SK-MEL-5 (cell line): ENCODE data around the gene MYH14. TPM values are rescaled to one million over a fixed set of nuclear protein-coding genes. Genes with fewer than 3 reads are reported as not detected.

Experiments used
- DNase-seq: peaks from one replicate; pipeline ENCODE4 v3.0.0-alpha.2; 2016; ENCODE audit warnings: low read depth, low spot score
- in situ Hi-C: cut with HindIII; loops from 2 replicates; pipeline ENCODE4 v1.10.0; 2016; ENCODE audit warnings: low sequenced_read_pairs, high pct_unique_total_duplicates, low pct_unique_long_range_greater_than_20kb
- polyA plus RNA-seq, 2 experiments: library from polyadenylated mRNA; depleted of rRNA; stranded (reverse); fragments of >200 nt; gene quantifications; 2 replicates each; pipeline ENCODE4 v1.2.3, GENCODE V29; 2015
- total RNA-seq: library from RNA; depleted of rRNA; stranded (reverse); fragments of >200 nt; shearing (Covaris generic); gene quantifications from 2 replicates; pipeline ENCODE4 v1.2.3, GENCODE V29; 2014; rRNA removed

MYH14 gene
- 15.1 and 22.2 TPM in 2 replicates for total RNA-seq
- polyA plus RNA-seq (2015; cell fraction: cytosol; rRNA removed), result 27.5 and 32.4 TPM in 2 replicates
- 8.9 and 10.0 TPM in 2 replicates for polyA plus RNA-seq (2015; cell fraction: nucleus; rRNA removed)

GRCh38 chr19:50203281-50204080 lies at the start of gene MYH14:
TSS of gene MYH14 (plus strand) at chr19:50203622. CDS start at chr19:50210366, 6,744 bp downstream.
- DNase-seq, result peak; percentile 97

GRCh38 chr19:50154529-50154928 lies 48.9 kb upstream of the MYH14 start:
- DNase-seq, result no peak
- in situ Hi-C loops, result no loop called here

More at GRCh38 chr19:50203281-50204080, at the start of gene MYH14:
- in situ Hi-C loops, result no loop called here

GRCh38 chr19:50155520-50156109 lies 47.8 kb upstream of the MYH14 start:
- DNase-seq, result peak; percentile 37
- in situ Hi-C loops, result no loop called here

GRCh38 chr19:50158577-50158976 lies 44.8 kb upstream of the MYH14 start:
- DNase-seq, result peak; percentile 28
- in situ Hi-C loops, result no loop called here

GRCh38 chr19:50159078-50159477 lies 44.3 kb upstream of the MYH14 start:
- in situ Hi-C loops, result no loop called here
- no peak for DNase-seq

GRCh38 chr19:50162988-50163387 lies 40.4 kb upstream of the MYH14 start, which contains the start of gene IZUMO2:
TSS of gene IZUMO2 (minus strand) at chr19:50163281. CDS start at chr19:50163194, 87 bp downstream.
- no peak for DNase-seq
- in situ Hi-C loops, result no loop called here

- no peak for DNase-seq
- in situ Hi-C loops, result no loop called here
Observed at GRCh38 chr19:50167314-50167721, 36.1 kb upstream of the MYH14 start.

- in situ Hi-C loops, result no loop called here
- DNase-seq, result no peak
Observed at GRCh38 chr19:50171752-50172151, 31.7 kb upstream of the MYH14 start.

GRCh38 chr19:50172726-50173125 lies 30.7 kb upstream of the MYH14 start:
- in situ Hi-C loops, result no loop called here
- no peak for DNase-seq

GRCh38 chr19:50173127-50173526 lies 30.3 kb upstream of the MYH14 start:
- in situ Hi-C loops, result no loop called here
- DNase-seq, result peak; percentile 30

GRCh38 chr19:50174100-50174793 lies 29.2 kb upstream of the MYH14 start:
- DNase-seq, result no peak
- in situ Hi-C loops, result no loop called here

GRCh38 chr19:50175924-50176323 lies 27.5 kb upstream of the MYH14 start:
- in situ Hi-C loops, result no loop called here
- DNase-seq, result no peak

- in situ Hi-C loops, result no loop called here
- DNase-seq, result no peak
Observed at GRCh38 chr19:50176775-50177174, 26.6 kb upstream of the MYH14 start.

GRCh38 chr19:50178320-50178719 lies 25.1 kb upstream of the MYH14 start:
- in situ Hi-C loops, result no loop called here
- no peak for DNase-seq

- DNase-seq, result no peak
- in situ Hi-C loops, result no loop called here
Observed at GRCh38 chr19:50178859-50179537, 24.4 kb upstream of the MYH14 start.

- in situ Hi-C loops, result no loop called here
Observed at GRCh38 chr19:50181121-50181520, 22.3 kb upstream of the MYH14 start.

GRCh38 chr19:50184196-50184595 lies 19.2 kb upstream of the MYH14 start:
- DNase-seq, result no peak
- in situ Hi-C loops, result no loop called here

More at GRCh38 chr19:50181121-50181520, 22.3 kb upstream of the MYH14 start:
- DNase-seq, result no peak

- in situ Hi-C loops, result no loop called here
- DNase-seq, result no peak
Observed at GRCh38 chr19:50187937-50188336, 15.5 kb upstream of the MYH14 start.
